GM12878 (cell line): Measurements from ENCODE around the gene CANT1. TPM values are rescaled to one million over a fixed set of nuclear protein-coding genes. Genes with fewer than 3 reads are reported as not detected.

Source experiments
- ATAC-seq: fragments of 200-7000 bp; cut with Tn5 transposase; 3 replicates; pipeline ENCODE4 v1.9.1; 2020; ENCODE audit warnings: mild to moderate bottlenecking, moderate library complexity
- BruUV-seq: library from RNA; stranded (reverse); fragments of 400-500 nt; replicated peaks from 2 replicates; lab custom pipeline; 2021; lab: Mats Ljungman, UMichigan
- CTCF ChIA-PET: fragments of 300-600 bp; sonication (Branson Sonifier 250); formaldehyde crosslinking; extraction: SDS; loops from one replicate; lab custom pipeline; 2021; ENCODE audit warnings: inconsistent platforms; lab: Yijun Ruan, JAX
- POLR2A ChIA-PET: fragments of 350-600 bp; formaldehyde crosslinking; extraction: SDS; loops from one replicate; lab custom pipeline; 2021; ENCODE audit warnings: inconsistent platforms; lab: Charles Lee
- RAD21 ChIA-PET: fragments of 300-600 bp; sonication (Branson Sonifier 250); formaldehyde crosslinking; loops from one replicate; lab custom pipeline; 2023; ENCODE audit warnings: antibody characterized with exemption; ENCODE audit not compliant: unreplicated experiment; lab: Charles Lee
- SMC1A ChIA-PET: fragments of 300-600 bp; sonication (Branson Sonifier 250); formaldehyde crosslinking; loops from one replicate; lab custom pipeline; 2023; ENCODE audit not compliant: unreplicated experiment, uncharacterized antibody; lab: Charles Lee
- DNase-seq: peaks from one replicate; pipeline ENCODE4 v3.0.0-alpha.2; 2011; ENCODE audit warnings: low read depth, low spot score
- FAIRE-seq: peaks from 3 replicates; lab custom pipeline; 2011; peaks lifted over from hg19 to GRCh38; lab: Jason Lieb, UNC
- H2AFZ ChIP-seq: 2 replicates; pipeline ENCODE4 v1.6.0; 2011; ENCODE audit warnings: low read depth, low read length, control low read depth; ENCODE audit not compliant: control insufficient read depth
- H3K27ac ChIP-seq: 2 replicates; pipeline ENCODE4 v1.5.1; 2011; ENCODE audit warnings: control low read depth; ENCODE audit not compliant: control insufficient read depth, insufficient read depth
- H3K27me3 ChIP-seq, 2 experiments: replicated peaks in 1 of 2; 2 replicates each; pipeline versions ENCODE4 v1.6.0 to v1.6.1; 2011; ENCODE audit warnings: low read length in 1 of 2; ENCODE audit not compliant: control insufficient read depth in 2 of 2, insufficient read depth in 2 of 2
- H3K36me3 ChIP-seq, 2 experiments: 2 replicates each; pipeline ENCODE4 v1.5.1; 2011; ENCODE audit warnings: low read length in 1 of 2; ENCODE audit not compliant: control insufficient read depth in 2 of 2, insufficient read depth in 2 of 2
- H3K4me1 ChIP-seq: 2 replicates; pipeline ENCODE4 v1.6.1; 2011; ENCODE audit warnings: mild to moderate bottlenecking, low read length, moderate library complexity, mixed read lengths; ENCODE audit not compliant: control insufficient read depth, insufficient read depth
- H3K4me2 ChIP-seq: 2 replicates; pipeline ENCODE4 v1.6.0; 2011; ENCODE audit warnings: control low read depth; ENCODE audit not compliant: control insufficient read depth, insufficient read depth
- H3K4me3 ChIP-seq: fragments of 200-600 bp; sonication (generic); 2 replicates; pipeline ENCODE4 v1.5.1; 2016
- H3K79me2 ChIP-seq: 2 replicates; pipeline ENCODE4 v1.6.0; 2011; ENCODE audit warnings: low read length; ENCODE audit not compliant: control insufficient read depth, insufficient read depth
- H3K9ac ChIP-seq: 2 replicates; pipeline ENCODE4 v1.8.0; 2011; ENCODE audit warnings: low read length, control low read depth, mixed read lengths; ENCODE audit not compliant: control insufficient read depth, insufficient read depth
- H3K9me3 ChIP-seq: replicated peaks from 3 replicates; pipeline ENCODE4 v1.5.1; 2011; ENCODE audit warnings: mild to moderate bottlenecking, low read length; ENCODE audit not compliant: control insufficient read depth, insufficient read depth
- H4K20me1 ChIP-seq: 2 replicates; pipeline ENCODE4 v1.6.0; 2011; ENCODE audit not compliant: control insufficient read depth, insufficient read depth
- DPF2 ChIP-seq: fragments of 450-650 bp; IDR thresholded peaks from 2 replicates; pipeline ENCODE4 v1.6.1; 2017; ENCODE audit warnings: mild to moderate bottlenecking
- EGR1 ChIP-seq, 2 experiments: IDR thresholded peaks; 1 replicate in 1 of 2; 2 replicates in 1 of 2; pipeline ENCODE4 v1.6.1; 2011 to 2012; ENCODE audit warnings: low read depth in 2 of 2, low read length in 2 of 2, borderline replicate concordance in 1 of 2, mild to moderate bottlenecking in 1 of 2, moderate library complexity in 1 of 2
- MTA3 ChIP-seq: IDR thresholded peaks from 2 replicates; pipeline ENCODE4 v1.6.1; 2012; ENCODE audit warnings: low read length, inconsistent platforms, borderline replicate concordance
- STAT3 ChIP-seq: IDR thresholded peaks from 2 replicates; pipeline ENCODE4 v1.6.1; 2011; ENCODE audit warnings: low read depth, low read length, improper control_type of control experiment
- WRNIP1 ChIP-seq: IDR thresholded peaks from 2 replicates; pipeline ENCODE4 v1.6.1; 2011; ENCODE audit warnings: low read depth, low read length, improper control_type of control experiment, borderline replicate concordance
- YBX1 ChIP-seq: fragments of 450-650 bp; IDR thresholded peaks from 2 replicates; pipeline ENCODE4 v1.6.1; 2016; ENCODE audit warnings: antibody characterized with exemption
- ZSCAN29 ChIP-seq: fragments of 450-650 bp; IDR thresholded peaks from 2 replicates; pipeline ENCODE4 v1.6.1; 2017; ENCODE audit warnings: mild to moderate bottlenecking, moderate library complexity
- WGBS: methylation state at CpG from one replicate; pipeline ENCODE4 v1.1.6; 2016; ENCODE audit warnings: low lambda C conversion rate; ENCODE audit not compliant: insufficient replicate concordance, insufficient coverage; ENCODE audit errors: missing lambda C conversion rate; 5-methylcytosine and 5-hydroxymethylcytosine counted together
- in situ Hi-C: fragments of 300-500 bp; cut with MboI; formaldehyde crosslinking; loops from 9 replicates; pipeline ENCODE4 v1.14.3; 2018; ENCODE audit warnings: mixed read lengths
- intact Hi-C: fragments of 100-400 bp; cut with micrococcal nuclease; formaldehyde crosslinking; loops from one replicate; pipeline ENCODE4 v1.14.2; 2022; ENCODE audit not compliant: unreplicated experiment
- polyA plus RNA-seq, 11 experiments: library from polyadenylated mRNA; depleted of rRNA in 4 of 11; unstranded in 6 of 11; stranded (reverse) in 5 of 11; fragments of >200 nt; fragmentation: Nextera tagmentation in 4 of 11; fragmentation: Illumina TruSeq in 1 of 11; extraction: Ambion mirVana in 4 of 11; extraction: Trizol in 1 of 11; gene quantifications; 1 replicate in 1 of 11; 2 replicates in 10 of 11; pipeline versions ENCODE4 v1.2.1 to v1.2.3, GENCODE V29; 2011 to 2016; ENCODE audit warnings: inconsistent platforms in 2 of 11, missing spikeins in 2 of 11, low read depth in 1 of 11
- total RNA-seq, 4 experiments: library from RNA; depleted of rRNA in 3 of 4; stranded (reverse); fragments of >200 nt in 3 of 4; fragmentation: Illumina TruSeq in 1 of 4; extraction: Trizol in 1 of 4; gene quantifications; 2 replicates each; pipeline versions ENCODE4 v1.2.1 to v1.2.3, GENCODE V29; 2013 to 2021
- TF ChIP-seq, protein P1 (sequence below): fragments of 150-350 bp; IDR thresholded peaks from 2 replicates; pipeline ENCODE4 v1.6.1; 2016; ENCODE audit warnings: low read depth, low read length
- TF ChIP-seq, protein P2 (sequence below): fragments of 450-650 bp; formaldehyde crosslinking; IDR thresholded peaks from 2 replicates; pipeline ENCODE4 v1.4.0; 2020; ENCODE audit warnings: mild to moderate bottlenecking, moderate library complexity

Gene CANT1
- total and polyA plus RNA-seq, 10 of the 15 experiments (the other 5 are each of a cell fraction or from before 2014, with no cell fraction given) = 2.2 to 59.2 (median 20.2) TPM

DNA sequence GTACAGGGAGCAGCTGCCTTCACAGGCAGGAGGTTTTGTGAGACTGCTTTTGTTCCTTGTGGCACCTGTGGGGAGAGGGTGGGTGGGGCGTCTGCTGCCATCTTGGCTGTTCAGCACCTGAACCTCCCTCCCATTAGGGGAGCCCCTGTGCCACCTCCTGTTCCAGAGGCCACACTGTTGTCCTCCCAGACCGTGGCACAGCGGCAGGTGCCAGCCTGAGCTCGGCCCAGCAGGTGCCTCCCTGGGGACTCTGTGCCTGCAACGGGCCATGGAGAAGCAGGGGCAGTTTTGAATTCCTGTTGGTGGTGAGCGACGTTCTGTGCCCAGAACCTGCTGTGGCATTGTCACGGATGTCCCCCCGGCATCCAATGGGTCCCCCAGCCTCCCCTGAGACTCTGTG is 39.7 kb downstream of the CANT1 start:
- Histone ChIP-seq H3K4me1 (peaks cover 6% of the 10 kb centered on the region), H3K4me3 (no peak overlapping the region), H3K9me3 (no peaks in the 10 kb centered on the region), H4K20me1 (no peaks in the 10 kb centered on the region; the same call in 1 of the 2 replicates), H3K9ac (no peak overlapping the region), H3K27me3 (no peaks in the 10 kb centered on the region), H3K36me3 (no peaks in the 10 kb centered on the region), H2AFZ (no peak overlapping the region), H3K79me2 (no peaks in the 10 kb centered on the region), H3K4me2 (no peak overlapping the region), H3K27ac (no peak overlapping the region)
- in situ Hi-C loops = loop anchor here (5.0 kb wide), 1 partner anchor 108 kb away; no protein-coding TSS in a partner anchor
- TF ChIP-seq, protein P1, sequence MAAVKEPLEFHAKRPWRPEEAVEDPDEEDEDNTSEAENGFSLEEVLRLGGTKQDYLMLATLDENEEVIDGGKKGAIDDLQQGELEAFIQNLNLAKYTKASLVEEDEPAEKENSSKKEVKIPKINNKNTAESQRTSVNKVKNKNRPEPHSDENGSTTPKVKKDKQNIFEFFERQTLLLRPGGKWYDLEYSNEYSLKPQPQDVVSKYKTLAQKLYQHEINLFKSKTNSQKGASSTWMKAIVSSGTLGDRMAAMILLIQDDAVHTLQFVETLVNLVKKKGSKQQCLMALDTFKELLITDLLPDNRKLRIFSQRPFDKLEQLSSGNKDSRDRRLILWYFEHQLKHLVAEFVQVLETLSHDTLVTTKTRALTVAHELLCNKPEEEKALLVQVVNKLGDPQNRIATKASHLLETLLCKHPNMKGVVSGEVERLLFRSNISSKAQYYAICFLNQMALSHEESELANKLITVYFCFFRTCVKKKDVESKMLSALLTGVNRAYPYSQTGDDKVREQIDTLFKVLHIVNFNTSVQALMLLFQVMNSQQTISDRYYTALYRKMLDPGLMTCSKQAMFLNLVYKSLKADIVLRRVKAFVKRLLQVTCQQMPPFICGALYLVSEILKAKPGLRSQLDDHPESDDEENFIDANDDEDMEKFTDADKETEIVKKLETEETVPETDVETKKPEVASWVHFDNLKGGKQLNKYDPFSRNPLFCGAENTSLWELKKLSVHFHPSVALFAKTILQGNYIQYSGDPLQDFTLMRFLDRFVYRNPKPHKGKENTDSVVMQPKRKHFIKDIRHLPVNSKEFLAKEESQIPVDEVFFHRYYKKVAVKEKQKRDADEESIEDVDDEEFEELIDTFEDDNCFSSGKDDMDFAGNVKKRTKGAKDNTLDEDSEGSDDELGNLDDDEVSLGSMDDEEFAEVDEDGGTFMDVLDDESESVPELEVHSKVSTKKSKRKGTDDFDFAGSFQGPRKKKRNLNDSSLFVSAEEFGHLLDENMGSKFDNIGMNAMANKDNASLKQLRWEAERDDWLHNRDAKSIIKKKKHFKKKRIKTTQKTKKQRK = no peak
- TF ChIP-seq STAT3 (no peak), EGR1 (IDR thresholded peaks at IDR 0.05; ENCODE audit: borderline replicate concordance in 1 of 2, low read depth in 2 of 2, low read length in 2 of 2) (no peak), DPF2 (no peak), MTA3 (no peak), WRNIP1 (no peak), ZSCAN29 (no peak), YBX1 (no peak)
- TF ChIP-seq, protein P2, sequence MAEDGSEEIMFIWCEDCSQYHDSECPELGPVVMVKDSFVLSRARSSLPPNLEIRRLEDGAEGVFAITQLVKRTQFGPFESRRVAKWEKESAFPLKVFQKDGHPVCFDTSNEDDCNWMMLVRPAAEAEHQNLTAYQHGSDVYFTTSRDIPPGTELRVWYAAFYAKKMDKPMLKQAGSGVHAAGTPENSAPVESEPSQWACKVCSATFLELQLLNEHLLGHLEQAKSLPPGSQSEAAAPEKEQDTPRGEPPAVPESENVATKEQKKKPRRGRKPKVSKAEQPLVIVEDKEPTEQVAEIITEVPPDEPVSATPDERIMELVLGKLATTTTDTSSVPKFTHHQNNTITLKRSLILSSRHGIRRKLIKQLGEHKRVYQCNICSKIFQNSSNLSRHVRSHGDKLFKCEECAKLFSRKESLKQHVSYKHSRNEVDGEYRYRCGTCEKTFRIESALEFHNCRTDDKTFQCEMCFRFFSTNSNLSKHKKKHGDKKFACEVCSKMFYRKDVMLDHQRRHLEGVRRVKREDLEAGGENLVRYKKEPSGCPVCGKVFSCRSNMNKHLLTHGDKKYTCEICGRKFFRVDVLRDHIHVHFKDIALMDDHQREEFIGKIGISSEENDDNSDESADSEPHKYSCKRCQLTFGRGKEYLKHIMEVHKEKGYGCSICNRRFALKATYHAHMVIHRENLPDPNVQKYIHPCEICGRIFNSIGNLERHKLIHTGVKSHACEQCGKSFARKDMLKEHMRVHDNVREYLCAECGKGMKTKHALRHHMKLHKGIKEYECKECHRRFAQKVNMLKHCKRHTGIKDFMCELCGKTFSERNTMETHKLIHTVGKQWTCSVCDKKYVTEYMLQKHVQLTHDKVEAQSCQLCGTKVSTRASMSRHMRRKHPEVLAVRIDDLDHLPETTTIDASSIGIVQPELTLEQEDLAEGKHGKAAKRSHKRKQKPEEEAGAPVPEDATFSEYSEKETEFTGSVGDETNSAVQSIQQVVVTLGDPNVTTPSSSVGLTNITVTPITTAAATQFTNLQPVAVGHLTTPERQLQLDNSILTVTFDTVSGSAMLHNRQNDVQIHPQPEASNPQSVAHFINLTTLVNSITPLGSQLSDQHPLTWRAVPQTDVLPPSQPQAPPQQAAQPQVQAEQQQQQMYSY = no peak
- POLR2A ChIA-PET = no interaction called here
- CTCF ChIA-PET = interaction anchor here (1.1 to 1.4 kb wide), 2 partner anchors 22 to 99 kb away, joined by 3 read pairs; no protein-coding TSS in a partner anchor
- ATAC-seq (no peak), FAIRE-seq (no peak), DNase-seq (no peak)
- RAD21 ChIA-PET = interaction anchor here (0.6 kb wide), 1 partner anchor 48 kb away, joined by 3 read pairs; no protein-coding TSS in a partner anchor
- intact Hi-C loops = no loop called here
- SMC1A ChIA-PET = no interaction called here
- no TSS peak for BruUV-seq
- WGBS = 3% methylated on average over 9 of the region's 9 CpGs
